ENCODE results near the gene AP2S1.

- TF ChIP-seq CTCF (IDR thresholded peaks at IDR 0.05) = peak; percentile 96
- TF ChIP-seq RAD21 (conservative IDR thresholded peaks at IDR 0.05 in 1 of 2, IDR thresholded peaks at IDR 0.05 in 1 of 2) = peak; percentile 95
Observed at GRCh38 chr19:46840498-46840942, 10.1 kb downstream of the AP2S1 start.

Data from A549 (cell line).